Fibroblast of peridontal ligament (primary cell): Measurements from ENCODE around the gene HMCN1.
A peak's percentile ranks its signal among the peaks of the same experiment; 100 is the strongest.

Source experiments
- DNase-seq: peaks from one replicate; pipeline ENCODE4 v3.0.0-alpha.2; 2010; ENCODE audit errors: extremely low read depth

Gene HMCN1

GRCh38 chr1:185733818-185734735 lies at the start of gene HMCN1:
Gene HMCN1, plus strand, starts transcription at chr1:185734391. Its CDS starts 389 bp downstream, at chr1:185734780.
- peak; percentile 60 for DNase-seq

GRCh38 chr1:185686821-185687778 lies 47.1 kb upstream of the HMCN1 start:
- DNase-seq, result no peak

DNA sequence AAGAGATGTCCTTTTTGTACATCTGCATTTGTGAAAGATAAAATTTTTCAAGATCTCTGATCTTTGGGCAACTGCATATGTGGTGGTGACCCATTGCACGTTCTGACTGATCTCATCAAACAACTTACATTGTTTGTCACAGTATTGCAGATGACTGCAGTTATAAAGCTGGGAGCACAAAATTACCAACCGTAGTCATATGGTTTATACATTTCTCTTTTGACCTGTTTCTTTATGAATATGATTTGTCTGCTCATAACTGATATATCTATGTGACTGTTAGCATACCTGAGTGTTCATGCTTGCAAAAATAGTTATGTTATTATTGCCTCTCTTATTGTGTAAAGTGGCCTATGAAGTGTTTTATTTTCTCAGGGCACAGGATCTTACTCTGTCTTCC lies 43.7 kb upstream of the HMCN1 start:
- DNase-seq, result no peak

DNA sequence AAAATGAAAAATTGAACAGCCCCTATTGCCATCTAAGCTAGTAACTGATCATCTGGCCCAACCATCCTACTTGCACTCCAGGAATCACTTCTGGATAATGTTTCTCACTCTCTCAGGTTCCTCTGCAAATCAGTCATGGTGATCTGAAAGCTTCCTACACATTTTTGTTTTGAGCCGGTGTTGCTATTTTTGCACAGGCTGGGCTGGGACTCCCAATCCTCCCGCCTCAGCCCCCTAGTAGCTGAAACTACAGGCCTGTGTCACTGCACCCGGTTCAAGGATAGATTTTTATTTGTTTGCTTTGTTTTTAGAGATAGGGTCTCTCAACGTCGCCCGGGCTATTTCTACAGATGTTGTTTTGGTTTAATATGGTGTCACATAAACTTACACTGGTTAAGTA lies 40.5 kb upstream of the HMCN1 start:
- DNase-seq, result no peak

DNA sequence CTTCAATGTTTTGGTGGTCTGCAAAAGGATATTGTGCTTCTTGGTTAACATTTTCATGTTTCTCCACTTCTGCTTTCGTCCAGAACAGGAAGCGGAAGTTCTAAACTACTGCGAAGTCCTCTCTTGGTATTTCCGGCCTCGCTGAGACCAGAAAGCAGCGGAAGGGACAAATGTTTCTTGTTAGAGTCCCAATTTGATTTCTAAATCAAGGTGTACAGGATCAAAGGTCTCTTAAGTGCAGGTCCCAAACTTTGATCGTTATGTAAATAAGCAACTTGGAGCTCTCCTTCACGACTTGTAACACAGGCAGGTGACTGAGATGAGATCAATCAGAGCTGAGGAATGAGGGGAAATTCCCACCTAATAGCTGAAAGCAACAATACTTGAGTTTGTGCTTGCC lies 40.1 kb upstream of the HMCN1 start:
- no peak for DNase-seq

- peak; percentile 15 for DNase-seq
These were observed 38.9 kb upstream of the HMCN1 start for GRCh38 chr1:185695299-185695698.

DNA sequence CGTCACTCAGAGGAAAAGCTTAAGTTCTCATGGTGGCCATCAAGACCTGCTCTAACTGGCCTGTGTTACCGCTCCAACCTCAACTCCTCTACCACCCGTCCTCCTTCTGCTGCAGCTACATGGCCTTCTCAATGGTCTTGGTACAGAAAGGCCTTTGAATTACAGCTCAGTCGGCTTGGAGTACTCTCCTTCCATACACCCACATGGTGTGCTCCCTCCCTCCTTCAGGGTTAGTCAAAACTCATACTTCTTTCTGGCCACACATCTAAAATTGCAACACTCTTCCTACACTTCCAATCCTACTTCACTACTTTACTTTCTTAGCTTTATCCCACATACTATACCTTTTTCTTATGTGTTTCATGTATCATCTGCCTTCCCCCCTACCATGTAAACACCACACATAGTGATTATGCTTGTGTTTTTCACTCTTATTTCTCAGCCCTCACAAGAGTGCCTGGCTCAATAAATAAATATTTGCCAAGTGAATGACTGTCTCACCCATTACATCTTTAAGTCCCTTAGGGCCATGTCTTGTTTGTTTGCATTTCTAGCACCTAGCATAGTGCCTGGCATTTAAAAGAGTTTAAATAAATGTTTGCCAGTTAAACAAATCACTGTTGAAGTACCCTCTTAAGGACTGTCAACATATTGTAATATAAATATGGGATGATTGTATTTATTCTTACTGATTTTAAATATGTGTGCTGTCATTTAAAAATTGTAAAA lies 37.6 kb upstream of the HMCN1 start:
- DNase-seq, result no peak

- DNase-seq, result no peak
These were observed 34.3 kb upstream of the HMCN1 start for GRCh38 chr1:185699874-185700273.

DNA sequence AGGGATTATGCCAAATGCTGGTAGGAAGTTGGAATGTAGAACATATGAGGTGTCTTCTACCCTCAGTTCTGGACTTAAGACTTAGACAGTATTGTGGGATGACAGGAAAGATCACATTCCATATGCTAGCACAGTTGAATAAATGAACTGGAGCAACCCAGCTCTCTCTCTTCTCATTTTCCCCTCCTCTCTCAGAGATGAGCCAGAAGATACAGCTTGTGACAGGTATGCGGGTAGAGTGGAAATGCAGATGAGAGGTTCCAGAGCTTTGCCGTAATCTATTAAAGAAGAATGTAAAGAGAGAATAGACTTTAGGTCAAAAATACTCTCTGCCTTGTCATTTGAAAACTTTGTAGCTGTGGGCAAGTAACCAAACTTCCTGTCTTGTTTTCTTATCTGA lies 32.5 kb upstream of the HMCN1 start:
- no peak for DNase-seq

- DNase-seq, result no peak
These were observed 30.0 kb upstream of the HMCN1 start for GRCh38 chr1:185704181-185704580.

GRCh38 chr1:185716095-185716494 lies 18.1 kb upstream of the HMCN1 start:
- DNase-seq, result no peak

DNA sequence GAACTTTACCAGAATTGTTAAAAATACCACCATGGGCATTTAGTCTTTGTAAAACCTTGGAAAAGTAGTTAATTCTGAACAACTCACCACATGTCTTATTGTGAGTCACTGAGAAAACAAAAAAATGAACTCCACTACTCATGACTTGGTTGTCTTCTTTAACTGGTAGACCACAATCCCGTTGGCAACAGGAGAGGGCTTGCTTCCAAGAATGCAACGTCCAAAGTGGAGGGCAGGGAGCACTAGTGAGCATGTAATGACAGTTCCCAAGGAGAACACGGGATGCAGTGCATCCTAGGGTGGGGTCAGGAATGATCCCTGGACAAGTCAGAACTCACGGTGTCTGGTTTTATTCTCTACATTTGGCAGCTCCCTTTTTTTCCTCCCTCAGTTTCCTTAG lies 15.2 kb upstream of the HMCN1 start:
- peak; percentile 94 for DNase-seq

DNA sequence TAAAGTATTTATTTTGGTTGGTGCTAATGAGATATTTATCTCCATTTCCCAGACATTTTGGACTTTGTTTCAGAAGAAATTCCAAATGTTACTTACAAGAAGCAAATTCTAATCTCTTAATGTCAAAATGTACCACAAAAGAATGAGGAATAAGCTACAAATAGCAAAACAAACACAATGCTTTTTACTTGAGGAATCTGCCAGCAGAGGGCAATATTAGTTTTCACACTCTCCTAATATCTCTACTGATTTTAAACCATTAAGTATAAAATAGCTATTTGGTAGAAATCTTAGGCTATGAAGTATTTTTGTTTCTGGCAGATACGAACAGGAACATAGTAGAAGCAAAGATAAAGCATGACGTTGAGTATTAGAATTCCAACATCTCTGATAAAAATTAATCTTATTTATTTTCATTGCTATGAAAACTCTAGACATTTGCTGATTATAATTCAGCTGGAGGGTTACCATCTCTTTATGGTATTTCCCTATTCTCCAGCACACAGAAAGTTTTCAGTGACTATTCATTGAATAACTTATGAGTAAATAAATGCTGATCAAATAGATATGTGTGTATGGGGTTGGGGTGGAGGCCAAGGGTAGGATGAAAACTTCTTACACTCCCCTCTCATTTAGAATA lies 13.4 kb upstream of the HMCN1 start:
- DNase-seq, result peak; percentile 75

DNA sequence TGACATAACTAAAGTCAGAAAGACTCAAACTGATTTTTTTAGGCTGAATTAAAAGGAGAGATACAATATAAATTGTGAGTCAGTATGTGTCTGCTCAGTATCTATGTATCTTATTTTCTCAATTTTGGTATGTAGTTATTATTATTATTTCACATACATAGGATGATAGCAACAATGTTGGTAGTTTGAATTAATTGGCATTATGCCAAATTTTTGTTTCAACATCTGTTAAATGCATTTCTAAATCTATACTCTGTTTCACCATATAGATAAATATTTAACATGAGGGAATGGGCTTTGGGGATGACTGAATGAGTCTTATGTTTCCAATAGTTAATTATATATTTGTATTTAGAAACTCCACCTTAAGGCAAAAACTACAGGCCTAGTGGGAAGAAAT lies 12.6 kb upstream of the HMCN1 start:
- no peak for DNase-seq

DNA sequence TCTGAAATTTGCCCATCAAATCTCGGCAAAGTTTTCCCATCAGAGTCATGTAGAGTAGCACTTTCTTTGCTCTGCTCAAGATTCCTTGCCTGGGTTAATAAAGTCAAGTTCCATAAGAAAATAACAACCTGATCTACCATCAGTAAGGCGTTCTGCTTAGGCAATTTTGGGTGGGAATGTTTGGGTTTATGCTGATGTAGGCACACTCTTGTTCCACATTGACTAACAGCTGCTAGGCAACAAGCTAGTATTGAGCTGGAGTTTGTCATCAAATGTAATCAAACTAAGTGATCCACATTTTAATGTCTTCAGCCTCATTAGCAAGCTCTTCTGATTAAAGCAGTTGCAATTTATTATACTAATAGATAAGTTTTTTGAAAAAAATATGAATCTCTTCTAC lies 12.1 kb upstream of the HMCN1 start:
- peak; percentile 17 for DNase-seq

GRCh38 chr1:185727726-185728125 lies 6.5 kb upstream of the HMCN1 start:
- DNase-seq, result peak; percentile 35

GRCh38 chr1:185731446-185731845 lies 2.7 kb upstream of the HMCN1 start:
- no peak for DNase-seq

GRCh38 chr1:185732951-185733350 lies 1.2 kb upstream of the HMCN1 start:
- no peak for DNase-seq

DNA sequence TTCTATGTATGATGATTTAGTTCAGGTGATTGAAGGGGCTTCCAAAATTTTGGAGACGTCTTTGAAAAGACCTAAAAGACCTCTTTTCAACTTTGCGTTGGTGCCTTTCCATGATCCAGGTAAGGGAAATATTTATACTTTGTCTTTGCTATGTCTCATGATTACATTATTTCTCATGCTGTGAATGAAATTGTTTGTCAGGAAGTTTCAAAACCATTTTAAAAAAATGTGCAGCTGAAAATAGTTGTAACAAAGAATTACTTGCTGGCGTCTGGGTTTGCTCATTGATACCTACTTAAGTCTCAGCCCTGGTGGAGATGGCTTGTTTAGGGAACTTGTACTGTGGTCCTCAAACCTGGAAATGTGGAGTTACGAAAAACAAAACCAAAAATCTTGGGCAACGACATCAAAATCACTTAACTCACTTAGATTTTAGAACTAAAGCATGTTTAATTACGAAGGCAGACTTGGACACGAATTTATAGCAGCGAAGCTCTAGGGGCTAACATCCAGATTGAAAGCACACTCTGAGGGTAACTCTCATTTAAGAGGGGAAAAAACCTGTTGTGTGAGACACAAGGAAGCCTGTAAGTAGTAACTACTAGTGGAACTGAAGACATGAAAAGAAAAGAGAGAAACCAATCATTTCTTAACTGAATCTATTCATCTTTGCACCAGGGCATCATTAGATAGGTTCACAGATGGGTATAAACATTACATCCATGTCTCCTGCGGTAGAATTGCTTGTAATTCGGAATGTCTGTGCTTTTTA lies 924 bp downstream of the HMCN1 start:
- peak; percentile 43 for DNase-seq

- DNase-seq, result no peak
These were observed 1.5 kb downstream of the HMCN1 start for GRCh38 chr1:185735701-185736064.

DNA sequence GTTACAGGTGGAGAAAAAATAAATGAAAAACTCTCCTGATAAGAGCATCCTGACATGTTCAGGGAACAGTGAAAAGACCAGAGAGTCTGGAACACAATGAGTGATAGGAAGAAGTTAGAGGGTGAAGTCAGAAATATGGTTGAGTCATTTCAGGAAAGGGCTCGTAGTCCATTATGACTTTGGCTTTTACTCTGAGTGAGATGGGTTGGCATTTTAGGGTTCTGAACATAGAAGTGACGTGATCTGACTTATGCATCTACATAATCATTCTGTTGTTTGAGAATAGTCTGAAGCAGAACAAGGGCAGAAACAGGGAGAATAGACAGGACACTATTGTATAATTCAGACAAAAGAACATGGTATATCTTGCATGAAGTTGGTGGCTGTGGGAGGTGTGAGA lies 5.8 kb downstream of the HMCN1 start:
- no peak for DNase-seq
